GM18499 (cell line): Measurements from ENCODE around the gene MAP1LC3A.

Experiments used
- ATAC-seq: cut with Tn5 transposase; IDR thresholded peaks from one replicate; pipeline ENCODE4 v1.9.1; 2021; ENCODE audit warnings: moderate number of reproducible peaks; ENCODE audit not compliant: insufficient read depth, unreplicated experiment

MAP1LC3A gene

GRCh38 chr20:34600892-34601653 lies 42.6 kb downstream of the MAP1LC3A start:
- ATAC-seq: no peak

GRCh38 chr20:34604980-34605788 lies 46.7 kb downstream of the MAP1LC3A start:
- no peak for ATAC-seq

- ATAC-seq: no peak
Measured at GRCh38 chr20:34607066-34607465, 48.5 kb downstream of the MAP1LC3A start.
